HG03108 (cell line): ENCODE data around the gene PPP1R7.
A peak's percentile ranks its signal among the peaks of the same experiment; 100 is the strongest.
"Not testable (repeated sequence)": the region's sequence is repeated elsewhere in the genome, so short reads cannot be mapped to it uniquely, and the experiment has no call there.

ENCODE experiments used
- ATAC-seq: cut with Tn5 transposase; IDR thresholded peaks from one replicate; pipeline ENCODE4 v1.9.1; 2021; ENCODE audit warnings: moderate library complexity; ENCODE audit not compliant: unreplicated experiment

Gene PPP1R7, protein sequence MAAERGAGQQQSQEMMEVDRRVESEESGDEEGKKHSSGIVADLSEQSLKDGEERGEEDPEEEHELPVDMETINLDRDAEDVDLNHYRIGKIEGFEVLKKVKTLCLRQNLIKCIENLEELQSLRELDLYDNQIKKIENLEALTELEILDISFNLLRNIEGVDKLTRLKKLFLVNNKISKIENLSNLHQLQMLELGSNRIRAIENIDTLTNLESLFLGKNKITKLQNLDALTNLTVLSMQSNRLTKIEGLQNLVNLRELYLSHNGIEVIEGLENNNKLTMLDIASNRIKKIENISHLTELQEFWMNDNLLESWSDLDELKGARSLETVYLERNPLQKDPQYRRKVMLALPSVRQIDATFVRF

DNA sequence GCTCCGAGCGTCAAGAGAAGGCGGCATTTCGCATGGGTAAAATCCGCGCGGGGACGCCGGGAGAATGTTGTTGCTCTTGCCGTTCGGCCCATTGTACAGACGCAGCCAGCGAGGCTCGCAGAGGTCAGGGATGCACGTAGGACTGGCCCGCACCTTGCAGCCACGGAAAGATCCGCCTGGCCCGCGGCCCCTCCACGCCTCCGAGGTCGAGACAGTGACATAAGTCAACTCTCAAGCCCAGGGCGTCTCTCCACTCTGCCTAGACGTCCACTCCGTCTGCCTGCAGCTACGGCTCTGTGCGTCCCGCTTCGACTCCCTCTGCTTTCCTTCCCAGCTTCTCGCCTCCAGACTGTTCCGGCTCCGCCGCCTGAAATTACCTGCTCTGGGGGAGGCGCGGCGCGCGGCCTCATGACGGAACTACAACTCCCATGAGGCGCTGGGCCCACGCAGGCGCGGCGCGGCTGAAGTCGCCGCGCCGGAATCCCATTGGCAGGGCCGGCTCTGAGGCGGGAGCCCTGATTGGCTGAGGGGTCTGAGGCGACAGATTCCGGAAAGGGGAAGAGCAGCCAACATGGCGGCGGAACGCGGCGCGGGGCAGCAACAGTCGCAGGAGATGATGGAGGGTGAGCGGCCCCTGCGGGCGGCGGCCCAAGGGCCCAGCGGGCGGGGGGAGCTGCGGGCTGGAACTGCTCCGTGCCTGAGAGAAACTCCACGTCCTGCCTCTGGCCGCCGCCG, at the start of gene PPP1R7:
Gene PPP1R7, plus strand, starts transcription at position 543 of the 735 bp plus-strand sequence. Its CDS starts 29 bp downstream, at position 572.
- ATAC-seq, result peak; percentile 70

DNA sequence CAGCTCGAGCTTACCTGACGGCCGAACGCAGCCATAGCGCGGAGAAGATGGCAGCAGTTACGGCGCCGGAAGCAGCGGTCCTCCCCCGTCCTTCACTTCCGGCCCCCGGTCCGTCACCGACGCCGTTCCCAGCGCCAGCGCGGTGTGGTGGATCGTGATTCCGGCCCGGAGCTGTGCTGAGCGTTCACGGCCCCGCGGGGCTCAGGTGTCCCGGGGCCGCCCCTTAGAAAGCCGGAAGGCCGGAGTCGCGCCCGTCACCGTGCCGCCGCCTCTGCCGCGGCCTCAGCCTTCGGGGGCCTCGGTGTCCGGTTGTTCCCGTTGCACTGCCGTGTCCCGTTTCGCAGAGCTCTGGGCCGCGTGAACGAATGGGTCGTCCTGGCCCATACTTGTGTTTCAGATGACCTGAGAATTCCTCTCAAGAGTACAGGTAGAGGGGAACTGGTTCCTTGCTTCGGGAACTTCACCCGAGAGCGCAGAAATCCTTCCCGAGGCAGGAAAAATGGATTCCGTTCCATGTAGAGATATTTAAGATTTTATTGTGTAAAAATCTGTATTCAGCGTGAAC, 47.9 kb upstream of the PPP1R7 start, which contains the start of gene MTERF4:
Gene MTERF4, minus strand, starts transcription at position 49 of the 565 bp plus-strand sequence. Its CDS starts 14 bp downstream, at position 35.
- peak; percentile 87 for ATAC-seq

DNA sequence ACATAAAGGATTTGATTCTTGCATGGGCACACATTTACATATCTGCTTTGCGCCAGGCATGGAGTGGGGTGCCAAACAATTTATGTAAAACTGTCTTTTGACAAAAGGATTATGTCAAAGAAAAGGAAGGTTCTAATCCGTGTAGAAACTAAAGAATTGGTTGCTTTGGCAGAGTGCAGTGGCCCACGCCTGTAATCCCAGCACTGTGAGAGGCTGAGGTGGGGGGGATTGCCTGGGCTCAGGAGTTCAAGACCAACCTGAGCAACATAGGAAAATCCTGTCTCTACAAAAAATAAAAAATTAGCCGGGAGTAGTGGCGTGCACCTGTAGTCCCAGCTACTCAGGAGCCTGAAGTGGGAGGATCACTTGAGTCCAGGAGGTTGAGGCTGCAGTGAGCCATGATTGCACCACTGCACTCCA, 47.1 kb upstream of the PPP1R7 start:
- no peak for ATAC-seq

DNA sequence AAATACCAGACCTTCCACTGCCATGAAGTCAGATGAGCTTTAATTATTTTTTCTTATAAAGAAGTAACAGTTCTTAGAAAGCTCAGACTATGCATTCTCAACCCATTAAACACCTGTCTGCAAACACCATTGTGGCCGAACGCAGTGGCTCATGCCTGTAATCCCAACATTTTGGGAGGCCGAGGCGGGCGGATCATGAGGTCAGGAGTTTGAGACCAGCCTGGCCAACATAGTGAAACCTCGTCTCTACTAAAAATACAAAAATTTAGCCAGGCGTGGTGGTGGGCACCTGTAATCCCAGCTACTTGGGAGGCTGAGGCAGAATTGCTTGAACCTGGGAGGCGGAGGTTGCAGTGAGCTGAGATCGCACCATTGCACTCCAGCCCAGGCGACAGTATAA, 45.7 kb upstream of the PPP1R7 start:
- ATAC-seq, result not testable (repeated sequence)

DNA sequence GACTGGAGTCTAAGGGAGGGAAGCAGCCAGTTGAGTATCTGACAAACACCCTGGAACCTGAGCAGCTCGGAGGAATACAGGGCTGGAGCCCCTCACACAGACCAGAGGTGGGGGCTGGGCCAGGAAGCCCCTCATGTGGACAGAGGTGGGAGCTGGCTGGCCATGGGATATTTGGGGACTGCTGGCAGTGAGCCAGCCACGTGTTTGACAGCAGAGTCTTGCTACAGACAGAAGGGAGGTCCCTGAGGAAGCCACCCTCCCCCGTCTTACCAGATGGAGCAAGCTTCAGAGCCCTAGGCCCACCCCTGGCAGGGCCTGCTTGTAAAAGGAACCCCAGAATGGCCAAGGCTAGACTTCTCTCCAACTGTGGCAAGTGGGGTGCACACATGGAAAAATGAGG, 44.6 kb upstream of the PPP1R7 start:
- no peak for ATAC-seq

DNA sequence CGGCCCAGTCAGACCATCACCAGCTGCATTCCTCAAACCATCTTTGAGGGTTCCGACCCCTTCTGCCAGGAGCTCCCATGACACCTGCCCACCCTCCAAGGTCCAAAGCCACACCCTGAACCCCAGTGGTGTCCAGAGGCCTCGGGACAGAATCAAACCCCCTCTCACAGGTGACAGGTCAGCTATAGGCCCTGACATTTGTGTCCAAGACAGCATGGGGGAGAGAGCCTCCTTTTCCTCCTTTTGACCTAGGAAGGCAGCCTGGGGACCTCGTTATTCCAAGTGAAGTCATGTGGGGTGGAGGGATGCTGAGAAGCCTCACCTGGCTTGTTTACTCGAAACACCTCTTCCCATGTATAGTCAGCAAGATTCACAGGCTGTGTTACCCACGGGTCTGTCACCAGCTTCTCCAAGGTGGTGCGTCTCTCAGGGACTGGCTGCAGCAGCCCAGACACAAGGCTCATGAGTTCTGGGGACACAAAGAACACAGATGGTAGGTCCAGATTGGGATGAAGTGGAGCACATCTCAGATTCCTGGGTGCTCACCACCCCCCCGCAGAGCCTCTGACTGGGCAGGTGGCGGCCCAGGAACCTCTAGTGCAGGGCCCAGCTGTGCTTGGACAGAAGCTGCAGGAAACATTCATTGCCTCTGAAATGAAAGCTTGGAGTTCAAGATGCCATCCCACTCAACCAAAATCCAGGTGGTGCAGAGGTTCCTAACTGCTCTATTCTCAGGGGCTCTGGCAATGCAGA, 43.1 kb upstream of the PPP1R7 start:
- ATAC-seq, result no peak

DNA sequence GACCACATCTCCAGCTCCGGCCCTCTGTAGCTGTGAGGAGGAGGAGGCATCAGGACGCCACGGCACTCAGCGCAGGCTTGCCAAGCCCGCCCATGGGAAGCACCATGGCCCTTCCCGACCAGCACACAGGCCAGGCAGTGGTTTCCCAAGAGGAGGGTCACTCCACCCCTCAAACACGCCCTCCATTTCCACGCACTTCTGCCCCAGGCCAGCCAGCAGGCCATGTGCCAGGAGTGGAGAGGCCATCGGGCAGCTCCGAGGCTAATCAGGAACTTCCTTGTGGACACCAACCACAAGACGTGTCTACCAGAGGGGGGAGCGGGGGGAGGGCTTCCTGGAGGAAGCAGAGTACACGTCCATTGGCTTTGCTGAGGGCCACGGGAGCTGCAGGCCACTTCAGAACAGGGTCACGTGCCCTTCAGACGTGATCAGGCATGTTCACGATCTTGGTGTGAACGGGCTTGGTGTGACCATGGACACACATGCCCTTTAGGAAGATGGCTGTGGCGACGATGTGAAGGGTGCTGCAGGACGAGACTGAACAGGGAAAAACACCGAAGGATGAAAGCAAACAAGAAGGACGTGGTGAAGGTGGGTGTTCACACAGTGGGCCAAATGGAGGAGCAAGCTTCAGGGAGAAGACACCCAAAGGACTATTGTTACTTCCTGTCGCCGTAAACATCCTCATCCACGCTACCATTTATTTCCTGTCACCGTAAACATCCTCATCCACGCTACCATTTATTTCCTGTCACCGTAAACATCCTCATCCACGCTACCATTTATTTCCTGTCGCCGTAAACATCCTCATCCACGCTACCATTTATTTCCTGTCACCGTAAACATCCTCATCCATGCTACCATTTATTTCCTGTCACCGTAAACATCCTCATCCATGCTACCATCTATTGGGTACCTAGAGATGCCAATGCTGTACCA, 41.7 kb upstream of the PPP1R7 start:
- ATAC-seq, result no peak

DNA sequence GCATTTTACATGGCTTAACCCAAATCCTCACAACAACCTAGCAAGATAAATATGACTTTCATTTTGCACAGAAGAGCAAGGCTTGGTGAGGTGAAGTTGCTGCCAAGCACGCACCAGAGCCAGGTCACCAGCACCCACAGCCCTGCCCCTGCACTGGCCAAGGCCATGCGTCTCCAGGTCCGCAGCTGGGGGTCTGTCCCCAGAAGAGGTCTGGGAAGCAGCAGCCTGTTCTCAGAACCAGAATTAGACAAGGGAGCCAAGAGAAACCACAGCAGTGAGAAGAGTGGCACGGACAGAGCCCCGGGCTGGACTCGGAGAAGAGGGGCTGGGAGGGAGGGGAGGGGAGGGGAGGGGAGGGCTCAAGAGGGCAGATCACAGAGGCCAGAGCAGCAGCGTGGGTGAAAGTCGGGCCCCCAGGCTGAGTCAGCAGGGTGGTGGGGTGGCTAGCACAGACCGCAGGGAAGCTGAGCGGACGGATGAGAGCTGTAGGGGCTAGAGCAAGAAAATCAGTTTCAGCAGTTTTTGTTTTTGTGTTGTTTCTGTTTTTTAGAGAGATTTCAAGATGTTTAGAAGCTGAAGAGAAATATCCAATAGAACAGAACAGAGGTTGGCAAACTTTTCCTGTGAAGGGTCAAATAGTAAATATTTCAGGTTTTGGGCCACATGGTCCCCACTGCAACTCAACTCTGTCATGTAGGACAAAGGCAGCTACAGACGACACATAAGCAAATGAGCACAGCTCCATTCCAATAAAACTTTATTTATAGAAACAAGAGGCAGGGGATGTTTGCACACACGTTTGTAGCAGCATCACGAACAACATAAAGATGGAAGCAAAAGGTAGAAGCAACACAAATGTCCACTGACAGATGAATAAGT, 40.8 kb upstream of the PPP1R7 start:
- no peak for ATAC-seq

DNA sequence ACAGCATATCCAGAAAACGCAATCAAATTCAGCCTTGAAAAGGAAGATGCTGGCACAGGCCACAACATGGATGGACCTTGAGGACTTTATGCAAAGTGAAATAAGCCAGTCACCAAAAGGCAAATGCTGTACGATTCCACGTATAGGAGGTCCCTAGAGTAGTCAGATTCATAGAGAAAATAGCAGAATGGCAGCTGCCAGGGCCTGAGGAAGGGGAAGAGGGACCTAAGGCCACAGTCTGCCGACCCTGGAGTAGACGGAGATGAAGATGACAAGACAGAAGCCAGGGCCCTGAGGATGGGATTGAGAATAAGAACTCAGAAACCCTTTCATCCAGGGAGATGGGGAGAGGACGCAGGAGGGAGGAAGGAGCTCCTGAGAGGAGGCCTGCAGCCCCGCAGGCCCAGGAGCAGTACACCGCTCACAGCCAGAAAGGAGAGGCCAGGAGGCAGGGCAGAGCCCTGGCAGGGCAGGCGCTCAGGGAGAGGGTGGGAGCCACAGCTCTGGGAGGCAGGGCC, 40.1 kb upstream of the PPP1R7 start:
- ATAC-seq, result no peak

DNA sequence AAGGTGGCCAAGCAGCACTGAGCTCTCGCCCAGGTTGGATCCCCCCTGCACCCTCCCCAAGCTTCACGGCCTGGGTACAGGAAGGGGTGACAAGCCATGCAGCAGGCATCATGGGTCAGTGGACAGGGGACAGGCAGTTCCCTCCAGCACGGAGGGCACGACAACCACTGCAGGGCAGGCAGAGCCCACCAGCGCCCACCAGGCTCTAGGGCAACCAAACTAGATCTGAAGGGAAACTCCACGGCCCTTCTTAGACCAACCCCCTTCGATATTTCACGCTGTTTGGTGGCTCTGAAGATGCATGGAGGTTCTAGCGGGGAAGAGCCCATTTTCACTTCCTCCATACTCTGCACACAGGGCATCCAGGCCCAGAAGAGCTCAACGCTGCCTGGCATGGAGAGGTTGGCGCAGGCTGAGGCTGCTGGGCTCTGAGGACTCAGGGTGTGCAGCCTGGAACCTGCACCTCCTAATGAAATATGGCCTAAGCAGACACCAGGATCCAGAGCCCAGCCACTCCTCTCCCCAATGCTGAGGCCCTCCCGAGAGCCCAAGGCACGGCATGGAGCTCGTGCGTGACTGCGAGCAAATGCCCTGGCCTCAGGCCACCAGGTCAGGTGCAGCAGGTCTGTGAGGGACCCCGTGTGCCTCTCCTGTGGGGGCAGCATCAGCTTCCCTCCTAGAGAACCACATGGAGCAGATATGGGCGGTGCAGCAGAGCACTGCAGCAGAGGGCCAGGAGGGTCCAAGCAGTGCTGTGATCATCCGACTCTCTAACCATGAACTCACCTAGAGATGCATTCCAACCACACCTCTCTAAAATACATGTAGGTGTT, 39.4 kb upstream of the PPP1R7 start:
- ATAC-seq, result peak; percentile 30

DNA sequence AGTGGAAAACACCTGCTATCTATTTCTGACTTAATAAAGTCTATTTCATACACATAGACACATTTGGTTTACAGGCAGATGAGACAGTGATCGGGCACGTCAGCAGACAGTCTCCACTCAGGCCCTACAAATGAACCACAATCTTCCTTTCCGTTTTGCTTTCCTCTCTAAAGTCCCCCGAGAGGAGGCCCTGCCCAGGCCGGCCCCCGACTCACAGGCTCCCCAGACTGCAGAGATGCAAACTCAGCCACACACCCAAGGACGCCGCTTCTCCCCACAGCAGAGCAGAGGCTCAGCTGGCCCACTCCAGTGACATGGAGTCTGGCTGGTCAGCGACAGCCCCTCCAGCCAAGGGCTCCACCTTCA, 38.8 kb upstream of the PPP1R7 start:
- ATAC-seq, result peak; percentile 42

DNA sequence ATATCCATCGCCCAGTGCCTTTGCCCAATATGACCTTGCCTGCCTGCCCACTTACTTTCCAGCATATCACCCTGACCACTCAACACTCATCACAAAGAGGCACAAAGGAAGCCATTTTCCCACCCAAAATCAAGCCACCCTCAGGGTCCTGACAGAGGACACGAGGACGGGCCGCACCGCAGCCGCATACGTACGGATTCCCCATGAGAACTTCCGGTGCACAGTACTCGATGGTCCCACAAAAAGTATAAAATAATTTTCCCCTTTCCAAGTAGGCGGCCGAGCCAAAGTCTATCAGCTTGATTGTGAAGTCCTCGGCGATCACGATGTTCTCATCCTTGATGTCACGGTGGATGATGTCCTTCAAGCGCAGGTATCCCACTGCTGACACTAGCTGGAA, 38.2 kb upstream of the PPP1R7 start:
- no peak for ATAC-seq

DNA sequence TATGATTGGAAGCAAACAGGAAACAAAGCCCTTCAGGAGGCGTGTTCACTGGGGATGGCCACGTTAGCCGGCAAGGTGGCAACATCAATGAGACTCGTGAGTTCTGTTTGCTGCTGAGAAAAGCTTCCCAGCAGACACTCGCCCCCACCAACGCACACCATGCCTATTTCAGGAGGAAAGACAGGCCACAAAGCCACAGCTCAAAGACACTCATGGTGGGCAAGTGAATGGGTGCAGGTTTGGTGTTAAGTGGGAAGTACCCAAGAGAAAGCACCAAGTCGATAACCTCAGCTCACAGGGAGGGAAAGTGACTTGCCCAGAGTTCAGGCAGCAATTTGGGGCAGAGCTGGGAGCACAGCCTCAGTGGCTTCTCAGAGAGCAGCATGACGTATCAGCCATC, 37.7 kb upstream of the PPP1R7 start:
- ATAC-seq, result no peak

DNA sequence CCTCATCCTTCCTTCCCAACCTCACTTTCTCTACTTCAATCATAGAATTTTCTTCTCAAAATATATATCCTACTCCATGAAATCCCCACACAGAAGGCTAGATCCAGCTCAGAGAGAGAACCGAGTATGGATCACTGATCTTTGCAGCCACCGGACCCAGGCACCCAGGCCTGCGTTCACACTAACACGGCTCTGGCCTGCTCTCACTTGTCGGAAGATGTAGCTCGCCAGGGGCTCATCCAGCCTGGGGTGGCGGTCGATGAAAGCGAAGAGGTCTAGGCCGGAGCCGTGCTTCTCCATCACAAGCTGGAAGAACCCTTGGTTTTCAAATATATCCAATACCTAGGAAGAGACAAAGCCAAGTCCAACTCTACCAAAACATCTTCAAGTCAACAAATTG, 35.4 kb upstream of the PPP1R7 start:
- no peak for ATAC-seq

DNA sequence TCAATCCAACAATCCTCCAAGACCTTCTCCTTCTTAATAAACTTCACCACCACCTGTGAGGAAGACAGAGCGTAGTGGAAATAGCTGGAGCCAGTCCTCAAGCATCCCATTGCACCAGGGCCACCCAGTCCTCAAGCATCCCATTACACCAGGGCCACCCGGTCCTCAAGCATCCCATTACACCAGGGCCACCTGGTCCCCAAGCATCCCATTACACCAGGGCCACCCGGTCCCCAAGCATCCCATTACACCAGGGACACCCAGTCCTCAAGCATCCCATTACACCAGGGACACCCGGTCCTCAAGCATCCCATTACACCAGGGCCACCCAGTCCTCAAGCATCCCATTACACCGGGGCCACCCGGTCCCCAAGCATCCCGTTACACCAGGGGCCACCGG, 34.9 kb upstream of the PPP1R7 start:
- no peak for ATAC-seq

DNA sequence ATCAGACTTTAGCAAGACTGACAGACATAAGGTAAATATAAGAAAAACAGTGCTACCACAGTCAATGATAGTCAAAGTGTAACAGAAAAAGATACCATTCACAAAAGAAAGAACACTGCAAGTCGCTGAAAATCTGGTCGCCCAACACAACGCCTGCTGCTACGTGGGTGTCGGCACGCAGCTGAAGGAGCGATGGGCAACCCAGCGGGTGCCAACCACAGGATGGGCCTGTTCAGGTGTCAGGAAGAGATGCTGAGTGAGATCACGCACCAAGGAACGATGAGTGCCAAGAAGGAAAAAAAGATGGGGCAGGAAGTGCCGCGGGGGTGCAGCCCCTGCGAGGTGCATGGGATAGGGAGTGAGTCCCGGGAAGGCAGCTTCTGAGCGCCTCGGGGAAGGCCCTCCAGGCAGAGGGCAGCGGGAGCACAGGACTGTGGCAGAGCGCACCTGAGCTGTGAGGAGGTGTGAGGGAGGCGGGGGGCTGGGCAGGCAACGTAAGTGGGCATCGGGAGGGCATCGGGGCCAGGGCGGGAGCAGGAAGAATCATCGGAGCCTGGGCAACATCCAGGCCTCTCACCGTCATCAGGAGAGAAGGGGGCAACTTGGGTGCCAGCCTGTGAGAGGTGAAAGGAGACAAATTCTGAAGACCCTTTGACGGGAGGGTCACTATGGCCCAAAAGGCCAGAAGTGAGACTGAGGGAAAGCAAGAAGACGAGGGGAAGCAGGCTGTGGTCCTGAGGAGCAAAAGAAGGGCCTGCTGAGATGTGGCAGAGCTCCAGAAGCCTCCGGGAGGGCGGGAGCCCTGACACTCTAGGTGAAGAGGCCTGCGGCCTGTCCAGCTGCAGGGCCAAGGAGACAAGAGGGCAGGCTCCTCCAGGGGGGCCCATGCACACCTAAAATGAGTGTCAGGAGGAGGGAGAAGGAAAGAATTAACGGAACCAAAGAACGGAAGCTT, 33.4 kb upstream of the PPP1R7 start:
- no peak for ATAC-seq
